GM19468 (cell line): Measurements from ENCODE around the gene PTCHD4.
"Not testable (repeated sequence)": the region's sequence is repeated elsewhere in the genome, so short reads cannot be mapped to it uniquely, and the experiment has no call there.

Source experiments
- ATAC-seq: cut with Tn5 transposase; IDR thresholded peaks from one replicate; pipeline ENCODE4 v1.9.1; 2021; ENCODE audit warnings: mild to moderate bottlenecking, moderate library complexity, moderate number of reproducible peaks; ENCODE audit not compliant: unreplicated experiment; ENCODE audit errors: extremely low read depth

PTCHD4 gene

GRCh38 chr6:48111143-48111506, at the start of gene PTCHD4:
Gene PTCHD4 (minus strand): TSS chr6:48111197. CDS start chr6:48068957, 42,240 bp downstream.
- no peak for ATAC-seq

DNA sequence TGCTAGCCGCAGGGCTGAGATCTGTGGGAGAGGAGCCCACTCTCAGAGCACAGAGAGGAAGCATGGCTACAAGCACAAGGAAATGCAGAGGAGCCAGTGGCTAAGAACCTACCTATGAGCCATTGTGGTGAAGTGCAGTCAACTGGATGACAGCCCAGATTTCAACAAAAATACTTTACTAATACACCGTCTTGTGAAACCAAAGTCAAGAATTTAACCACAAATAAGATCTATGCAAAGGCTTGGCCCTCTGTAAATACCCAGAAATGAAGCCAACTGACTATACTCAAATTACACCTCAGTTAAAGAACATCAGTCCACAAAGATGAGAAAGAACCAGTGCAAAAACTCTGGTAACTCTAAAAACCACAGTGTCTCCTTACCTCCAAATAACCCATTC, 40.1 kb upstream of the PTCHD4 start:
- no peak for ATAC-seq

GRCh38 chr6:48150701-48151100, 39.7 kb upstream of the PTCHD4 start:
- ATAC-seq, result no peak

DNA sequence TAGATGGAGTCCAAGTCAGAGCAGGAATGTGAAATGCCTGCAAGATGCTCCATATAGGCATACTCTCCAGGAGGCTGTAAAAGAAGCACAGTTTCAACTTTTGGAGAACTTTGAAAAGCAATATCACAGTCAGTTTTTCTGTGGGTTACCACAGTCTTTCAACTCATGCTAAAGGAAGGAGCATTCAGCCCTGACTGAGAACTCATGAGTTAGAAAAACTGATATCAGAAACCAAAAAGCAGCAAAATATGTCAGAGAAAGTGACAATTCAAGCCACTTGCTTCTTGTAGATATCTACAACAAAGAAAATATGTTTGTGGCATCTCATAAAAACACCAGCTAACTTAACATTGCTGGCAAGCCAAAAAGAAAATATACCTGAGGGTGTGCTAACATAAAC, 36.1 kb upstream of the PTCHD4 start:
- ATAC-seq, result no peak

GRCh38 chr6:48144021-48144420, 33.0 kb upstream of the PTCHD4 start:
- ATAC-seq, result no peak

GRCh38 chr6:48141975-48142374, 31.0 kb upstream of the PTCHD4 start:
- ATAC-seq, result no peak

- ATAC-seq, result no peak
Measured at GRCh38 chr6:48139818-48140614, 29.0 kb upstream of the PTCHD4 start.

DNA sequence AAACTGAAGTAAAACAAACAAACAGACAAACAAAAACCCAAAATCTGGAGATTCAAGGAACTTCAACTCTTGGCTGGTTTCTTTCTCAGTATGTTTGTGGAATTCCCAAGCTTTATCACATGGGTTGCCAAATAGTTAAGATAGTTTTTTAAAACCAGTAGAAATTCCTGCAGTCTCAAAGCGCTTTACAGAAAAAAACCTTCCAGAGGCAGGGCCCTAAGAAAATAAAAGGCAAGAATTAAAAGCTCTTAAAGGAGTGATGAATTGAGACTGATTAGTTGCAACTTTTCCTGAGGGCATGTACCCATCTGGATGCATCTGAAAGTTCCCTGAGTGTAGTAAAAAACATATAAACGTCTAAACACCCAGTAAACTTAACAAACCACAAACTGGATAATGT, 25.9 kb upstream of the PTCHD4 start:
- no peak for ATAC-seq

GRCh38 chr6:48135323-48136084, 24.5 kb upstream of the PTCHD4 start:
- ATAC-seq, result no peak

DNA sequence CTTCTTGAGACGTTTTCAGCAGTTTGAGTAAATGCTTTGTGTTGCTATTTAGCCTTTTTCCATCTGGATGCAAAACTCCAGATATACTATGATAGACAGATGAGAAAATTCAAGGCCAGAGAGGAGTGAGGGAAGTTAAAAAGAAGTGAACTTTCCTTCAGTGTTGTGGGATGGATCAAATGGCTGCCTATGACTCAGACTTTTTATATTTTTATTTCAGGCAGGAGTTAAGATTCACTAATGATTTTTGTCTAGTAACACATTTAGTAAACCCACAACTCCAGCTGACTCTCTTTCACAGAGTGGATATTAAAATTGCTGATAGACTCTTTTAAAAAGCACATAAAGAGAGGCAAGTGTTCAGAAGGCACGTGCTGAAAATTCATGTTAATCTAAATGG, 23.2 kb upstream of the PTCHD4 start:
- ATAC-seq, result no peak

DNA sequence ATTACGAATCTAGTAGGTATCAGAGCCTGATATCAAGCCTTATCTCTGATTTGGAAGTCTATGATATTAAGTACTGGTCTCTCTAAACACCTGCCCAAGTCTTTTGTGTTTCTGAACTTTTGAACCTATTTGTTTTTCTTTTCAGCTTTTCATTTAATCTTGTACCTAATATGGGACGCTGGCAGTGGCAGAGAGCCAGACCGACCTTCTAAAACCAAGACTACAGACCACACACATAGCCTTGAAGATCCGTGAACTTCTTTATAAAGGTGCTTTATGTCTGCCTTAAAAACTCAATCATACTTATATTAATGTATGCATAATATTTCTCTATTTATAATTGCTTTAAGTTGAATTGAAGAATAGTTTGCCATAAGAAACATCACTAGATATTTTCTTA, 12.6 kb upstream of the PTCHD4 start:
- no peak for ATAC-seq

DNA sequence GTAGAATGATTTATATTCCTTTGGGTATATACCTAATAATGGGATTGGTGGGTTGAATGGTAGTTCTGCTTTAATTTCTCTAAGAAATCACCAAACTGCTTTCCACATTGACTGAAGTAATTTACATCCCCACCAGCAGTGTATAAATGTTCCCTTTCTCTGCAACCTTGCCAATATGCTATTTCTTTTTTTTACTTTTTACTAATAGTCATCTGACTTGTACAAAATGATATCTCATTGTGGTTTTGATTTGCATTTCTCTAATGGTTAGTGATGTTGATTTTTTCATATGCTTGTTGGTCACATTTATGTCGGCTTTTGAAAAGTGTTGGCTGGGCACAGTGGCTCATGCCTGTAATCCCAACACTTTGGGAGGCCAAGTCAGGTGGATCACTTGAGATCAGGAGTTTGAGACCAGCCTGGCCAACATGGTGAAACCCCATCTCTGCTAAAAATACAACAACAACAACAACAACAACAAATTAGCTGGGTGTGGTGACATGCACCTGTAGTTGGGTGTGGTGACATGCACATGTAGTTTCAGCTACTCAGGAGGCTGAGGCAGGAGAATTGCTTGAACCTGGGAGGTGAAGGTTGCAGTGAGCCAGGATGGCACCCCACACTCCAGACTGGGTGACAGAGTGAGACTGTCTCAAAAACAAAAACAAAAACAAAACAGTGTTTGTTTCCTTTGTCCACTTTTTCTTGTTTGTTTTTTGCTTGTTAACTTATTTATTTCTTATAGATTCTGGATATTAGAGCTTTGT, 11.2 kb upstream of the PTCHD4 start:
- not testable (repeated sequence) for ATAC-seq

DNA sequence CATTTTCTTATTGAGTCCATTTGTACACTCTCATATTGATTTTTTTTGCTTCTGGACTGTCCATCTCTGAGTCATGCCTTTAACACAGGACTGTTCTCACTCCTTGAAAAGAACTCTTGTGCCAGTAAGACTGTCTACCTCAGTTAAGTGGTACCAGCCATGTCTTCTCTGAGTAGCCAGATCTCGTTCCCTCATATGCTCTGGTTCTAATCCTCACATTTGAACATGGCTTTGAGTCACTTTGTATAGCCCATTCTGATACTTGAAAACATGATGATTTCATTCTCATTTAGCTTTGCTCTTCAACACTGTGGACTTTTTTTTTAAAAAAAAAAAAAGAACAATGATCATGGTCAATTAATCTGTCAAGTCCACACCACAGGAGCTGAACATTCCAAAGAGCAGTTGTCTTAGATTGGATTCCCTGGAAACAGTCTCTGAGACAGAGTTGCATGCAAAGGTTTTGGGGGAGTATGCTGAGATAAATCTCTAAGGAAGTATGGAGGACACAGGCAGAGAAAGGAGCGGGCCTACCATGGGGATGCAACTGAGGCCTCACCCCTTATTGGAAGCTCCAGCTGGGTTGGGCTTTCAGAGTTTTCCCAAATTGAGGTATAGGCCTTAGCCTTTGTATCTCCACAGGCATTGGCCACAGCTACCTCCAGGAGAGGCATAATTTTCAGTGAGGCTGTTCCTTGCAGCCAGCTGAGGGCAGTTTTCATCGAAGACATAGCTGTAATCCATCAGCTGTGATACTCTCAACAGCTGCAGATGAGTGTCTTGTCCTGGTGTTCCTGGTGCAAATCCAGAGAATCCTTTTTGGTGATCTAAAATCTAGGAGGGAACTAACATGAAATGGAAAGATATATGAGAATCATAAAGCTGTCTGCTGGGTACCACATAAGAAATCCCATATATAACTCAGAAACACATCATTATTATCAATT, 6.0 kb upstream of the PTCHD4 start:
- ATAC-seq, result no peak

DNA sequence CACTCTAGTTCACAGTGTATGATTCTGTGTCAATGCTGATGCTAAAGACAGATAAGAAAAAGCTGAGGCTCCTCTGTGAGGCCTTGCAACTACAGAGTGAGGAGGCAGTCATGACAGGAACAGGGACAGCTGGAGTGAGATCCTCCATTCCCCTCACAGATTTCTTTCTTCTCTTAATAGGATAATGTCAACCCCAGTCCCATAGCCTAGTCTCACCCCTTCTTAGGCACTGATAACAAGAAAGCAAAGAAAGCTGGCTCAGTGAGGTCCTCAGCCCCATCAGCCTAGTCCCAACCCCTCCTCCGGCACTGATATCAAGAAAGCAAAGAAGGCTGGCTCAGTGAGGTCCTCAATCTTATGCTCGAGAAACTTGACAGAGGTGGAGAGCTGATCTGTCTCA, 2.1 kb upstream of the PTCHD4 start:
- ATAC-seq, result no peak

DNA sequence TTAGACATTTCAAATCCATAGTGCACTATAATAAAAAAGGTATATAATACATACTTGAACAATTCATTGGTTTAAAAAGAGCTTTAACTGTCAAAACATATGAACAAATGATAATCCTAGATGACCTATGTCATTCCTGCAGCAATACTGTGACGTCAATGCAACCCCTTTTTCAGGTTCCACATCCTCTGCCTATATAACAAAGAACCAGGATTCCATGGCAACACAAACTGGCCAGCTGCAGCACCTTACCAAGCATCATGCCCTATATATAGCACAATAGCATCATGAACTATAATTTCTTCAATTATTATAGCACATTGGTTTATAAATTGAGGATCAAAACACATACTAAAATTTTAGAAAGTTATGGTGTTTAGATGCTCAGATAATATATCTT, 578 bp upstream of the PTCHD4 start:
- no peak for ATAC-seq

- no peak for ATAC-seq
Measured at GRCh38 chr6:48110436-48111142, 408 bp downstream of the PTCHD4 start.

- ATAC-seq, result no peak
Measured at GRCh38 chr6:48109944-48110343, 1.1 kb downstream of the PTCHD4 start.

DNA sequence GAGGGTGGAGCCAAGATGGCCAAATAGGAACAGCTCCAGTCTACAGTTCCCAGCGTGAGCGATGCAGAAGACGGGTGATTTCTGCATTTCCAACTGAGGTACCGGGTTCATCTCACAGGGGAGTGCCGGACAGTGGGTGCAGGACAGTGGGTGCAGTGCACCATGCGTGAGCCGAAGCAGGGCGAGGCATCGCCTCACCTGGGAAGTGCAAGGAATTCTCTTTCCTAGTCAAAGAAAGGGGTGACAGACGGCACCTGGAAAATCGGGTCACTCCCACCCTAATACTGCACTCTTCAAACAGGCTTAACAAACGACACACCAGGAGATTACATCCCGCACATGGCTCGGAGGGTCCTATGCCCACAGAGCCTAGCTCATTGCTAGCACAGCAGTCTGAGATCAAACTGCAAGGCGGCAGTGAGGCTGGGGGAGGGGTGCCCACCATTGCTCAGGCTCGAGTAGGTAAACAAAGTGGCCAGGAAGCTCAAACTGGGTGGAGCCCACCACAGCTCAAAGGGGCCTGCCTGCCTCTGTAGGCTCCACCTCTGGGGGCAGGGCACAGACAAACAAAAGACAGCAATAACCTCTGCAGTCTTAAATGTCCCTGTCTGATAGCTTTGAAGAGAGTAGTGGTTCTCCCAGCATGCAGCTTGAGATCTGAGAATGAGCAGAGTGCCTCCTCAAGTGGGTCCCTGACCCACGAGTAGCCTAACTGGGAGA, 8.4 kb downstream of the PTCHD4 start:
- ATAC-seq, result not testable (repeated sequence)

GRCh38 chr6:48101290-48101689, 9.7 kb downstream of the PTCHD4 start:
- peak; percentile 61 for ATAC-seq
